Measurements from ENCODE around the gene TOP2B. TPM values are rescaled to one million over a fixed set of nuclear protein-coding genes. Genes with fewer than 3 reads are reported as not detected.

Gene TOP2B
- total and polyA plus RNA-seq, 9 of the 15 experiments (the other 6 are each of a cell fraction or from before 2014, with no cell fraction given): 45.3 to 186 (median 134) TPM

GRCh38 chr3:25571285-25571684 lies 93.4 kb downstream of the TOP2B start:
- H3K27me3 ChIP-seq (ENCODE audit: control insufficient read depth in 2 of 2, insufficient read depth in 2 of 2, low read length in 2 of 2): peaks cover 52 to 79% of the 10 kb centered on the region in 2 experiments

More at GRCh38 chr3:25571285-25571684, 93.4 kb downstream of the TOP2B start:
- H3K4me2 ChIP-seq (ENCODE audit: insufficient read depth, low read length): no peak overlapping the region
- ATAC-seq (no peak), DNase-seq (ENCODE audit: extremely low read depth in 1 of 4, low spot score in 3 of 4) (no peak), FAIRE-seq (no peak)
- in situ Hi-C loops (cut with MboI) (no loop called here), intact Hi-C loops (cut with micrococcal nuclease) (no loop called here)
- H3K9me1 ChIP-seq (ENCODE audit: control insufficient read depth, insufficient read depth, low read length): no peaks in the 10 kb centered on the region
- no peak overlapping the region for H3K4me3 ChIP-seq
- WGBS (ENCODE audit: insufficient coverage, low coverage, missing lambda C conversion rate): 2% methylated on average over 6 of the region's 6 CpGs
- H3K79me2 ChIP-seq (ENCODE audit: control insufficient read depth, insufficient read depth, low read length): no peaks in the 10 kb centered on the region
- H3K9me3 ChIP-seq (replicated peaks; ENCODE audit: control insufficient read depth, insufficient read depth, low read depth, low read length): no peaks in the 10 kb centered on the region
- no peaks in the 10 kb centered on the region for H3K36me3 ChIP-seq (ENCODE audit: control insufficient read depth, insufficient read depth, low read length)
- ChIA-PET CTCF (ENCODE audit: low intra/inter-chr PET ratio) (no interaction called here), POLR2A (no interaction called here)
- no peak overlapping the region for H3K27ac ChIP-seq (ENCODE audit: extremely low read depth, low read depth, low read length)
- 0 out of 2 replicates have a peak, but pooled peaks cover under 1% of the 10 kb centered on the region for H4K20me1 ChIP-seq (replicated peaks; ENCODE audit: control insufficient read depth, insufficient read depth, low read length)
- H3K9ac ChIP-seq (ENCODE audit: insufficient read depth in 1 of 2, low read depth in 2 of 2, low read length in 2 of 2): no peak overlapping the region; a peak in 1 of 4 replicates
- BruUV-seq (replicated peaks): no TSS peak
- H2AFZ ChIP-seq (ENCODE audit: low read depth, low read length): no peak overlapping the region
- TF ChIP-seq ZNF431 (CRISPR knock-in tag; IDR thresholded peaks at IDR 0.05) (no peak), CLOCK (CRISPR knock-in tag; IDR thresholded peaks at IDR 0.05; ENCODE audit: borderline replicate concordance) (no peak), GTF2A2 (tag; IDR thresholded peaks at IDR 0.05) (no peak), NKRF (IDR thresholded peaks at IDR 0.05; ENCODE audit: borderline replicate concordance) (no peak), E2F1 (CRISPR knock-in tag; IDR thresholded peaks at IDR 0.05) (no peak)
- peaks cover 0 to 3% of the 10 kb centered on the region in 2 experiments; a peak in 1 of 5 replicates for H3K4me1 ChIP-seq (replicated peaks in 1 of 2; ENCODE audit: control insufficient read depth in 2 of 2, insufficient read depth in 2 of 2, low read length in 2 of 2)
